ENCODE data around the gene CMSS1. TPM values are rescaled to one million over a fixed set of nuclear protein-coding genes. Genes with fewer than 3 reads are reported as not detected.

Gene CMSS1
- total and polyA plus RNA-seq, 4 experiments from 2014 or later, result 18.3 to 29.4 (median 21.9) TPM

DNA sequence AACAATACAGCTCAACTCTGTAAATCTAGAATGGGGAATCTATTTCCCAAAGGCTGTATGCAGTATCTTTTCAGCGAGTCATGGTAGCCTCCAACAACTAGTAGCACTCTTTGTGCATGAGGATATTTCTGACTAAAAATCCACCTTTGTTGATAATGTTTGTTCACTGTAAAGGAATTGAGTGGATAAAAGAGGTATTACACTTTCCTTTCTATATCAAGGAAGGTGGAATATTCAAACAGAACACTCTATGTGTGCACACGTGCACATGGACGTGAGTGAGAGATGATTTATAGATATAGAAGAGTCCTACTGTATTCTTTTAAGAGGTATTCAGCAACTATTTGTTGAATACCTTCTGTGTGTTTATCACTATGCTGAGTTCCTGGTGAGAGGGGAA, 68.2 kb downstream of the CMSS1 start:
- Histone ChIP-seq H3K9me3 (ENCODE audit: control insufficient read depth in 1 of 2, low read length in 2 of 2) (no peaks in the 10 kb centered on the region), H3K27ac (ENCODE audit: low read depth, low read length) (no peak overlapping the region), H3K4me3 (ENCODE audit: low read length in 2 of 2) (no peak overlapping the region), H3K36me3 (ENCODE audit: insufficient read depth, low read length) (no peaks in the 10 kb centered on the region), H3K4me1 (ENCODE audit: insufficient read depth, low read length) (peaks cover 18% of the 10 kb centered on the region), H3K27me3 (ENCODE audit: insufficient read depth, low read length) (no peaks in the 10 kb centered on the region)
- intact Hi-C loops (cut with micrococcal nuclease), result no loop called here
- Mint-ChIP-seq H3K4me3 (no peak overlapping the region), H3K27ac (peak overlapping the region in 2 of 7 donors; percentile 38 to 49), H3K36me3 (peaks cover 0 to 6% of the 10 kb centered on the region in 2 donors), H3K4me1 (peaks cover 21 to 32% (median 26%) of the 10 kb centered on the region in 4 donors), H3K9me3 (peaks cover 0 to 2% (median 0%) of the 10 kb centered on the region in 8 donors), H3K27me3 (no peaks in the 10 kb centered on the region)
- ChIA-PET POLR2A (ENCODE audit: partially characterized antibody) (no interaction called here), CTCF (ENCODE audit: partially characterized antibody) (no interaction called here)
- no peak for DNase-seq

DNA sequence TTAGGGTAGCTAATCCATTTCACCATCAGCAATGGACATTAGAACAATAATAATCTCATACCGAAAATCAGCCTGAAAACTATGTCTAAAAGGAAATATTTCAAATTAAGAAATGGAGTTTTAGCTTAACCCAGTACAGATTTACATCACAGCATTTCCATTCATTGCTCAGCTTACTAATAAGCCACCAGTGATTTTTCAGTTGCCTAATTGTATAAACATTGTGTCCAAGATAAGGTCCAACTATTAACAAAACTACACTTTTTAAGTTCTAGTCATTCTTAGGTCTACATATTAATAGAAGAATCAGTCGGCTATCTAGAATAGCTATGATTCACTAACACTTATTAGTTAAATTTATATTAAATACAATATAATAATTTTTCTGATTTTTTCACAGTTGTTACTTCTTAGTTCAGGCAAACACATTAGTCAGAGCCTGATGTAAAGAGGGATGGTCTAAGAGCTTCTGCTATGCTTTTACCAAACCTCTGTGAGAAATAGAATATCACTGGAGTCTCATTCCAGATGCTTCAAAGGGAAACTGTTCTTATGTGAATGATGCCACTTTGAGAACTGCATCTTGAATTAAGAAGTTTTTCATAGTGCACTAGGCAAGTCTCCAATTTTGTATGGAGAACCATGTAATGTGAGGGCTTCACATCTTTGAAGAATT, 74.1 kb downstream of the CMSS1 start:
- Histone ChIP-seq H3K27me3 (ENCODE audit: insufficient read depth, low read length) (no peaks in the 10 kb centered on the region), H3K36me3 (ENCODE audit: insufficient read depth, low read length) (no peaks in the 10 kb centered on the region), H3K4me3 (ENCODE audit: low read length in 2 of 2) (no peak overlapping the region), H3K4me1 (ENCODE audit: insufficient read depth, low read length) (no peaks in the 10 kb centered on the region), H3K27ac (ENCODE audit: low read depth, low read length) (no peak overlapping the region), H3K9me3 (ENCODE audit: control insufficient read depth in 1 of 2, low read length in 2 of 2) (no peaks in the 10 kb centered on the region)
- no peaks in the 10 kb centered on the region for H3K27me3 Mint-ChIP-seq
- H3K27ac Mint-ChIP-seq, result no peak overlapping the region
- H3K9me3 Mint-ChIP-seq, result peaks cover 0 to 2% (median 0%) of the 10 kb centered on the region in 8 donors
- no peak for DNase-seq
- intact Hi-C loops (cut with micrococcal nuclease), result no loop called here
- ChIA-PET POLR2A (ENCODE audit: partially characterized antibody) (no interaction called here), CTCF (ENCODE audit: partially characterized antibody) (interaction anchor here (1.1 kb wide), 1 partner anchor 42 kb away, joined by 3 read pairs; no protein-coding TSS in a partner anchor)
- no peak overlapping the region for H3K4me3 Mint-ChIP-seq
- H3K36me3 Mint-ChIP-seq, result peaks cover 0 to 7% of the 10 kb centered on the region in 2 donors
- peaks cover 0 to 11% (median under 1%) of the 10 kb centered on the region in 4 donors for H3K4me1 Mint-ChIP-seq

DNA sequence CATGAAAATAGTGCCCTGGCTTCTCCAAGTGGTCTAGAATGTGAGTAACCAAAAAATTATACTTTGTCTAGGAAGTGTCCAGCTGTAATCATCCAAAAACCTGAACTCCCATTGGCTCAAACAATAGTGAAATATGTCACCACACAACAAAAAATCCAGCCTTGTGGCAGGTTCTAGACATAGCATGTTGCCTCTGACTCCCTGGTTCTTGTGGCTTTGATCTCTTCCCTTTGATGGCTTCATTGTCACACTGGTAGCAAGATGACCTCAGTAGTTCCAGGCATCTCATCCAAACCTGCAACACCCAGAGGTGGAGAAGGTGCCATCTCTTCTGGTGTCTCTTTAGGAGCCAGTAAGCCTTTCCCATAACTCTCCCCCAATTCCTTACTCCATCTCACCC, 74.7 kb downstream of the CMSS1 start:
- CTCF ChIA-PET (ENCODE audit: partially characterized antibody), result interaction anchor here (1.1 kb wide), 1 partner anchor 42 kb away, joined by 3 read pairs; no protein-coding TSS in a partner anchor
- Mint-ChIP-seq H3K27ac (peak overlapping the region in 1 of 7 donors; percentile 49), H3K36me3 (peaks cover 0 to 5% of the 10 kb centered on the region in 2 donors)

DNA sequence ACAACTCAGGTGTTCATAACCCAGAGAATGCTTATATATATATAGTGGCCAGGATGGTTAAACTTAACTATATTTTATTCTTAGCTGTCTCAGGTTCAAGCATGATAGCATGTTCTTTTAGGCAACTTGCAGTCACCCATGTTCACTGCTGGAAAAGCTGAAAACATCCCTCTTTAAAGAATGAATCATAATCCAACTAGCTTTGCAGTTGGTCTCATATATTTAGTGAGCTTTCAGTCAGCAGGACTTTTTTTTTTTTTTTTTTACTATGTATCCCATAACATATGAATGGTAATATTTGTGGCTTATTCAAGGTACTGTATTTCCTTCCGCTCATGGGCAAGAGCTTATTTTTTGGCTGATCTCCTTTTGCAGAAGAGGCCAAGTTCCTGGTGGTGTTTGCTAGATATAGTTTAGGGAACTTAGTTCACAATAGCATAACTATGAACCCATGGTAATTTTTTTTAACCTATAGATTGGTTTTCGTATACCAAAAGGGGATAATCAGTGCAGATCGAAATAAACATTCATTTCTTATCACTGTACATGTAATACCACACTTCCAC, 77.6 kb downstream of the CMSS1 start:
- H3K27me3 Mint-ChIP-seq, result no peaks in the 10 kb centered on the region
- POLR2A ChIA-PET (ENCODE audit: partially characterized antibody), result no interaction called here
- Histone ChIP-seq H3K27ac (ENCODE audit: low read depth, low read length) (no peak overlapping the region), H3K4me3 (ENCODE audit: low read length in 2 of 2) (no peak overlapping the region), H3K9me3 (ENCODE audit: control insufficient read depth in 1 of 2, low read length in 2 of 2) (no peaks in the 10 kb centered on the region), H3K27me3 (ENCODE audit: insufficient read depth, low read length) (no peaks in the 10 kb centered on the region), H3K4me1 (ENCODE audit: insufficient read depth, low read length) (no peaks in the 10 kb centered on the region), H3K36me3 (ENCODE audit: insufficient read depth, low read length) (no peaks in the 10 kb centered on the region)
- no peak overlapping the region for H3K4me3 Mint-ChIP-seq
- no peaks in the 10 kb centered on the region for H3K9me3 Mint-ChIP-seq
- peaks cover 0 to 5% of the 10 kb centered on the region in 2 donors for H3K36me3 Mint-ChIP-seq
- peaks cover 0 to 11% (median under 1%) of the 10 kb centered on the region in 4 donors for H3K4me1 Mint-ChIP-seq
- DNase-seq, result no peak
- CTCF ChIA-PET (ENCODE audit: partially characterized antibody), result no interaction called here
- intact Hi-C loops (cut with micrococcal nuclease), result no loop called here
- H3K27ac Mint-ChIP-seq, result no peak overlapping the region

More for the DNA sequence above, 74.7 kb downstream of the CMSS1 start:
- H3K9me3 ChIP-seq (ENCODE audit: control insufficient read depth in 1 of 2, low read length in 2 of 2), result no peaks in the 10 kb centered on the region
- no peaks in the 10 kb centered on the region for H3K4me1 ChIP-seq (ENCODE audit: insufficient read depth, low read length)
- Mint-ChIP-seq H3K27me3 (no peaks in the 10 kb centered on the region), H3K9me3 (peaks cover 0 to 2% (median 0%) of the 10 kb centered on the region in 8 donors), H3K4me1 (peaks cover 0 to 11% (median under 1%) of the 10 kb centered on the region in 4 donors), H3K4me3 (no peak overlapping the region)
- no peaks in the 10 kb centered on the region for H3K27me3 ChIP-seq (ENCODE audit: insufficient read depth, low read length)
- intact Hi-C loops (cut with micrococcal nuclease), result no loop called here
- no peak overlapping the region for H3K27ac ChIP-seq (ENCODE audit: low read depth, low read length)
- no peaks in the 10 kb centered on the region for H3K36me3 ChIP-seq (ENCODE audit: insufficient read depth, low read length)
- POLR2A ChIA-PET (ENCODE audit: partially characterized antibody), result no interaction called here
- DNase-seq, result no peak
- H3K4me3 ChIP-seq (ENCODE audit: low read length in 2 of 2), result no peak overlapping the region

DNA sequence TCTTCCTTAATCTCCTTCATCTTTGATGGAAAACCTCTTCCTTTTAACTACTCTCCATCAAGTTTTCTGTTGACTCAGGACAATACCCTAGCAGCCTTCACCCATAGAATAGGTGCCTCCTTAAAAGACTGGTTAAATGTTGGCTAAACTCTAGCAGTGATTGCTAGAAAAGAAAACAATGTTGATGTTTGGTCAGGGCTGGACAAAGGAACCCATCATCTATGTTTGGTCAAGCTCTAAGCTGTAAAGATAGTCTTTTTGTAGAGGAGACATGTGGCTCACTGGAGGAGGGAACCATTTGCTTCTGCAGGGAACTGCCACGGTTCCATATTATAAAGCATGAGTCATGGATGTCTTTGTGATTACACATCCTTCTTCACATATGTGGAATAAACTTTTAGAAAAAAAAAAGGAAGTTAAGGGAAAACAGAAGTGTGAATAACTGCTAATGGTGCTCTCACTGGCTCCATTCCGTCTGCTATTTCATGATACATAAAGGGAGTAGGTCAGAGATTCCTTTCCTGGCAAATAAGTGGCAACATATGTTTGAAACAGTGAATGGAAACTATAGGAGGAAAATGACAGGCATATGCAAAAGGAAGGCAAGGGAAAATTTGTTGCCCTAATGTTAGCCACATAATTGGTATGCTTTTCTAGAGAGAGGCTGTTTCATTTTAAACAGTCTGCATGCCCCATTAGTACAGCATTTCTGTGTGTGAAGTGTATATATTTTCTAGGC, 78.2 kb downstream of the CMSS1 start:
- no peak for DNase-seq
- intact Hi-C loops (cut with micrococcal nuclease), result no loop called here
- no peaks in the 10 kb centered on the region for H3K27me3 ChIP-seq (ENCODE audit: insufficient read depth, low read length)
- Mint-ChIP-seq H3K4me3 (no peak overlapping the region), H3K36me3 (peaks cover 0 to 5% of the 10 kb centered on the region in 2 donors), H3K27ac (no peak overlapping the region), H3K4me1 (peaks cover 0 to 11% (median under 1%) of the 10 kb centered on the region in 4 donors), H3K9me3 (no peaks in the 10 kb centered on the region), H3K27me3 (no peaks in the 10 kb centered on the region)
- ChIA-PET POLR2A (ENCODE audit: partially characterized antibody) (no interaction called here), CTCF (ENCODE audit: partially characterized antibody) (no interaction called here)
- H3K36me3 ChIP-seq (ENCODE audit: insufficient read depth, low read length), result no peaks in the 10 kb centered on the region
- no peak overlapping the region for H3K4me3 ChIP-seq (ENCODE audit: low read length in 2 of 2)
- H3K4me1 ChIP-seq (ENCODE audit: insufficient read depth, low read length), result no peaks in the 10 kb centered on the region
- no peaks in the 10 kb centered on the region for H3K9me3 ChIP-seq (ENCODE audit: control insufficient read depth in 1 of 2, low read length in 2 of 2)
- no peak overlapping the region for H3K27ac ChIP-seq (ENCODE audit: low read depth, low read length)

DNA sequence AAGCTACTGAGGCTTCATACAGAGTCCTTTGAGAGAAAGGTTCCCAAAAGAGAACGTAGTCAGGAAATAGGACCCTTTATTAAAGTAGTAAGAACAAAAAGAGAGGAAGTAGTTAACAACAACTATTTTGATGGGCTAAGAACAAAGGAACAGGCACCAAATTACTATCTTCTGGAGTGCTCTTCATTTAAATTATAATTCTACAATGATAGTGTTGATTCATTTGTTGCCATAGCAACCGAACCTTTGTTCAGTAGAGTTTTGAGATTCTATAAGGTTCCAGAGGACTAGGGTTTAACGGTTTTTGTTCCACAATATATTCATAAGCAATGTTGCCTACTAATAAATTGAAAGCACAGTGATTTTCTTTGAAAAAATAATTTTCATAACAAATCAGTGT, 78.8 kb downstream of the CMSS1 start:
- H3K27me3 Mint-ChIP-seq, result no peaks in the 10 kb centered on the region
- Histone ChIP-seq H3K27ac (ENCODE audit: low read depth, low read length) (no peak overlapping the region), H3K4me3 (ENCODE audit: low read length in 2 of 2) (no peak overlapping the region), H3K27me3 (ENCODE audit: insufficient read depth, low read length) (no peaks in the 10 kb centered on the region), H3K4me1 (ENCODE audit: insufficient read depth, low read length) (no peaks in the 10 kb centered on the region), H3K9me3 (ENCODE audit: control insufficient read depth in 1 of 2, low read length in 2 of 2) (no peaks in the 10 kb centered on the region), H3K36me3 (ENCODE audit: insufficient read depth, low read length) (no peaks in the 10 kb centered on the region)
- intact Hi-C loops (cut with micrococcal nuclease), result no loop called here
- POLR2A ChIA-PET (ENCODE audit: partially characterized antibody), result no interaction called here
- H3K27ac Mint-ChIP-seq, result no peak overlapping the region
- DNase-seq, result no peak
- CTCF ChIA-PET (ENCODE audit: partially characterized antibody), result no interaction called here
- peaks cover 0 to 11% (median under 1%) of the 10 kb centered on the region in 4 donors for H3K4me1 Mint-ChIP-seq
- H3K4me3 Mint-ChIP-seq, result no peak overlapping the region
- H3K36me3 Mint-ChIP-seq, result peaks cover 0 to 5% of the 10 kb centered on the region in 2 donors
- H3K9me3 Mint-ChIP-seq, result no peaks in the 10 kb centered on the region

DNA sequence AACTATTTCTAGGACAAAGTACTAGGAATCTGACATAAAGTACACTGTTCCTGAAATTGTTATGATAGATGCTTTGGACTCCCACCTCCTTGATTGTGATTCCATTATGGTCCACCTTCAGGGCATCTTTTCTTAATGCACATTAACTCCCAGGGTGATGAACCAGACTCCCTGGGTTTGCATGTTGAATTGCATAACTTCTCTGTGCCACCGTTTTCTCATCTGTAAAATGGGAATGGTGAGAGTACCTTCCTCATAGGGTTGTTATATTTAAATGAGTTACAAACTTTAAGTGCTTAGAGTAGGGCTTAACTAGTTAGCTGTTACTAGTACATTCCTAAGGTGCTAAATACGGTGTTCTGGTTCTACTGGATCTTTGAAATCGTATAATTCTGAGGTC, 81.9 kb downstream of the CMSS1 start:
- no peak overlapping the region for H3K27ac Mint-ChIP-seq
- CTCF ChIA-PET (ENCODE audit: partially characterized antibody), result no interaction called here
- peaks cover 0 to 2% of the 10 kb centered on the region in 2 donors for H3K36me3 Mint-ChIP-seq
- POLR2A ChIA-PET (ENCODE audit: partially characterized antibody), result no interaction called here
- Histone ChIP-seq H3K27me3 (ENCODE audit: insufficient read depth, low read length) (no peaks in the 10 kb centered on the region), H3K4me1 (ENCODE audit: insufficient read depth, low read length) (no peaks in the 10 kb centered on the region), H3K4me3 (ENCODE audit: low read length in 2 of 2) (no peak overlapping the region), H3K9me3 (ENCODE audit: control insufficient read depth in 1 of 2, low read length in 2 of 2) (no peaks in the 10 kb centered on the region), H3K27ac (ENCODE audit: low read depth, low read length) (no peak overlapping the region), H3K36me3 (ENCODE audit: insufficient read depth, low read length) (no peaks in the 10 kb centered on the region)
- intact Hi-C loops (cut with micrococcal nuclease), result no loop called here
- no peaks in the 10 kb centered on the region for H3K27me3 Mint-ChIP-seq
- no peak for DNase-seq
- H3K4me3 Mint-ChIP-seq, result no peak overlapping the region
- H3K9me3 Mint-ChIP-seq, result no peaks in the 10 kb centered on the region
- peaks cover 0 to 8% (median 4%) of the 10 kb centered on the region in 4 donors for H3K4me1 Mint-ChIP-seq

Measured in CD4-positive, alpha-beta memory T cell (primary cell).